ENCODE results near the gene SEC63.

DNA sequence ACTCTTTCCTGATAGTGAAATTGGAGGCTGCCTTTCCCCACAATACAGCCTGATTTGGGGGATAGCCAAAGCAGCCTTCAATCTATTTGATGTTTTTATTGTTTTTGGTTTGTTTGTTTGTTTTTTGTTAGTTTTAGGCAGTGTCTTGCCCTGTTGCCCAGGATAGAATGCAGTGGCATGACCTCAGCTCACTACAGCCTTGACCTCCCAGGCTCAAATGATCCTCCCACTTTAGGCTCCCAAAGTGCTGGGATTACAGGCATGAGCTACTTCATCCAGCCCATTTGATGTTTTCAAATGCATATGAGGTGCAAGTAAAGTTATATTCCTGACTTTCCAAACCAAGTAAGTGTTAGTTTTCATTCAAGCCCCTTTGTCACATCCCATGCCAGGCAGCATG, 41.3 kb upstream of the SEC63 start:
- TF ChIP-seq POLR2A (IDR thresholded peaks at IDR 0.05): no peak
- TF ChIP-seq, protein P1, sequence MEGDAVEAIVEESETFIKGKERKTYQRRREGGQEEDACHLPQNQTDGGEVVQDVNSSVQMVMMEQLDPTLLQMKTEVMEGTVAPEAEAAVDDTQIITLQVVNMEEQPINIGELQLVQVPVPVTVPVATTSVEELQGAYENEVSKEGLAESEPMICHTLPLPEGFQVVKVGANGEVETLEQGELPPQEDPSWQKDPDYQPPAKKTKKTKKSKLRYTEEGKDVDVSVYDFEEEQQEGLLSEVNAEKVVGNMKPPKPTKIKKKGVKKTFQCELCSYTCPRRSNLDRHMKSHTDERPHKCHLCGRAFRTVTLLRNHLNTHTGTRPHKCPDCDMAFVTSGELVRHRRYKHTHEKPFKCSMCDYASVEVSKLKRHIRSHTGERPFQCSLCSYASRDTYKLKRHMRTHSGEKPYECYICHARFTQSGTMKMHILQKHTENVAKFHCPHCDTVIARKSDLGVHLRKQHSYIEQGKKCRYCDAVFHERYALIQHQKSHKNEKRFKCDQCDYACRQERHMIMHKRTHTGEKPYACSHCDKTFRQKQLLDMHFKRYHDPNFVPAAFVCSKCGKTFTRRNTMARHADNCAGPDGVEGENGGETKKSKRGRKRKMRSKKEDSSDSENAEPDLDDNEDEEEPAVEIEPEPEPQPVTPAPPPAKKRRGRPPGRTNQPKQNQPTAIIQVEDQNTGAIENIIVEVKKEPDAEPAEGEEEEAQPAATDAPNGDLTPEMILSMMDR (IDR thresholded peaks at IDR 0.05): no peak
